Measurements from ENCODE around the gene TMEM17.

The TMEM17 gene

GRCh38 chr2:62460175-62460574 is 45.8 kb downstream of the TMEM17 start:
- TF ChIP-seq, protein P1, sequence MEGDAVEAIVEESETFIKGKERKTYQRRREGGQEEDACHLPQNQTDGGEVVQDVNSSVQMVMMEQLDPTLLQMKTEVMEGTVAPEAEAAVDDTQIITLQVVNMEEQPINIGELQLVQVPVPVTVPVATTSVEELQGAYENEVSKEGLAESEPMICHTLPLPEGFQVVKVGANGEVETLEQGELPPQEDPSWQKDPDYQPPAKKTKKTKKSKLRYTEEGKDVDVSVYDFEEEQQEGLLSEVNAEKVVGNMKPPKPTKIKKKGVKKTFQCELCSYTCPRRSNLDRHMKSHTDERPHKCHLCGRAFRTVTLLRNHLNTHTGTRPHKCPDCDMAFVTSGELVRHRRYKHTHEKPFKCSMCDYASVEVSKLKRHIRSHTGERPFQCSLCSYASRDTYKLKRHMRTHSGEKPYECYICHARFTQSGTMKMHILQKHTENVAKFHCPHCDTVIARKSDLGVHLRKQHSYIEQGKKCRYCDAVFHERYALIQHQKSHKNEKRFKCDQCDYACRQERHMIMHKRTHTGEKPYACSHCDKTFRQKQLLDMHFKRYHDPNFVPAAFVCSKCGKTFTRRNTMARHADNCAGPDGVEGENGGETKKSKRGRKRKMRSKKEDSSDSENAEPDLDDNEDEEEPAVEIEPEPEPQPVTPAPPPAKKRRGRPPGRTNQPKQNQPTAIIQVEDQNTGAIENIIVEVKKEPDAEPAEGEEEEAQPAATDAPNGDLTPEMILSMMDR (IDR thresholded peaks at IDR 0.05; ENCODE audit: low read depth, low read length), result no peak
- no peak for DNase-seq (ENCODE audit: extremely low read depth, low read depth)

DNA sequence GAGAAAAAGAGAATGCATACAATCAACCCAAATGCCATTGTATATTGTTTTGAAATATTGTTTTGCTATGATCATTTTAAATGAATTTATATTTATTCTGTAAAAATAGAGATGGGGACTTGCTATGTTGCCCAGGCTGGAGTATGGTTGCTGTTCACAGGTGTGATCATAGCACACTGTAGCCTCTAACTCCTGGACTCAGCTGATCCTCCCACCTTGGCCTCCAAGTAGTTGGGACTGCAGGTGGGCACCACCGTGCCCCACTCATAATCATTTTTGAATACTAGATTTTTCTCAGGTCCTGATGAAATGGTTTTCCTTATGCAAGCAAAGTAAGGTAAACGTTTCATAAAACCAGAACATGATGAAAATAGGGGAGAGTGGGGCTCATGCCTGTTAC is 46.3 kb downstream of the TMEM17 start:
- TF ChIP-seq, protein P1 (IDR thresholded peaks at IDR 0.05; ENCODE audit: low read depth, low read length), result no peak
- no peak for DNase-seq (ENCODE audit: extremely low read depth, low read depth)

DNA sequence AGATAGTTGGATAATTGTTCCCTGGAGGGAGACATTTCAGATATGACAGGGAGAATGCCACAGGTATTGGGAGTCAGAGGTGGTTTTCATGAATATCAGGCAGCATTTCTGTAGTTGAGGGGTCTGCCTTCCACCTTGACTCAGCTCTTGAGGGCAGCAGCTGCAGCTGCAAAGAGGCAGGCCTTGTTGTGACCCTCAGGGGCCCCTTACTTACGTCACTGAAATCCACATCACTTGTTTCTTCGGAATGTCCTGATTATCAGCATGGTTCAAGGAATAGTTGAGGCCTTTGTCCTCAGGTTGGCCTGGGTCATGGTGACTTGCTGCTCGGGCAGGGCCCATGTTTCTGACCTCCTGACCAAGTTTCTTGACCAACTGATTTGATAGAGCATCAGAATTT is 46.9 kb downstream of the TMEM17 start:
- TF ChIP-seq, protein P1 (IDR thresholded peaks at IDR 0.05; ENCODE audit: low read depth, low read length), result no peak
- no peak for DNase-seq (ENCODE audit: extremely low read depth, low read depth)

- TF ChIP-seq, protein P1 (IDR thresholded peaks at IDR 0.05; ENCODE audit: low read depth, low read length), result no peak
- DNase-seq (ENCODE audit: extremely low read depth, low read depth), result no peak
Observed at GRCh38 chr2:62458671-62459081, 47.3 kb downstream of the TMEM17 start.

- TF ChIP-seq, protein P1 (IDR thresholded peaks at IDR 0.05; ENCODE audit: low read depth, low read length), result no peak
- no peak for DNase-seq (ENCODE audit: extremely low read depth, low read depth)
Observed at GRCh38 chr2:62458206-62458641, 47.8 kb downstream of the TMEM17 start.

DNA sequence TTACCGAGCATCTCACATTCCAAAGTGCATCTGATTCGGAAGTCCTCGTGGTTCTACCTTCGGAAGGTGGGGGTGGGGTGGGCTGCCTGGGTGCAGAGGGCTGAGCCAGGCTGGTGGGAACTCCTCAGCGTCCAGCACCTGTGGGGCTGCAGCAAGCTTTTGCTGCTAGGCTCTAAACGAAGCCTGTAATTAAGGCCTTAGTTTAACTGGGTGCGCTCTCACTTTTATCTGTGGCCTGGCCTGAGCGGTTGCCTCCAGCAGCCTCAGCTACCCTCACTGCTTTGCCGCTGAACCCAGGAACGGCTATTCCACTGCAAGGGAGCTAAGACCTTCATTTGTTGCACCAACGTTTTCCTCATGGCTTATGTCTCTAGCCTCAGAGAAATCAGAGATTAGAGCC is 48.4 kb downstream of the TMEM17 start:
- no peak for DNase-seq (ENCODE audit: extremely low read depth, low read depth)

GRCh38 chr2:62456721-62457539 is 49.1 kb downstream of the TMEM17 start:
- DNase-seq (ENCODE audit: extremely low read depth, low read depth), result no peak
- TF ChIP-seq, protein P1 (IDR thresholded peaks at IDR 0.05; ENCODE audit: low read depth, low read length), result peak; percentile 74

More for the DNA sequence above, 48.4 kb downstream of the TMEM17 start:
- TF ChIP-seq, protein P1 (IDR thresholded peaks at IDR 0.05; ENCODE audit: low read depth, low read length), result no peak

All from AG09319 (cell line).